Fibroblast of lung (primary cell): ENCODE results near the gene GPR119. TPM values are rescaled to one million over a fixed set of nuclear protein-coding genes. Genes with fewer than 3 reads are reported as not detected.

Source experiments
- DNase-seq, 2 donors: peaks; one replicate each; pipeline versions ENCODE4 v3.0.0 to v3.0.0-alpha.2; 2010; ENCODE audit warnings: low read depth in 2 of 2
- H2AFZ ChIP-seq: 2 replicates; pipeline ENCODE4 v1.5.1; 2012; ENCODE audit warnings: low read length, control low read depth, inconsistent platforms
- H3K27ac ChIP-seq: 2 replicates; pipeline ENCODE4 v1.5.1; 2011; ENCODE audit warnings: low read length, control low read depth; ENCODE audit not compliant: insufficient read depth
- H3K27me3 ChIP-seq: 2 replicates; pipeline ENCODE4 v1.5.1; 2011; ENCODE audit warnings: mild to moderate bottlenecking, low read length; ENCODE audit not compliant: control insufficient read depth, insufficient read depth
- H3K36me3 ChIP-seq: 2 replicates; pipeline ENCODE4 v1.5.1; 2011; ENCODE audit warnings: low read length; ENCODE audit not compliant: control insufficient read depth, insufficient read depth
- H3K4me1 ChIP-seq: 2 replicates; pipeline ENCODE4 v1.5.1; 2011; ENCODE audit warnings: low read length; ENCODE audit not compliant: control insufficient read depth, insufficient read depth; ENCODE audit errors: extremely low read depth
- H3K4me2 ChIP-seq: 2 replicates; pipeline ENCODE4 v1.5.1; 2011; ENCODE audit warnings: low read length, control low read depth; ENCODE audit not compliant: insufficient read depth; ENCODE audit errors: extremely low read depth
- H3K4me3 ChIP-seq, 4 experiments: fragments of 200-600 bp in 1 of 4; sonication (generic) in 1 of 4; replicated peaks in 1 of 4; 2 replicates each; pipeline ENCODE4 v1.5.1; 2011 to 2016; ENCODE audit warnings: low read length in 4 of 4, low read depth in 3 of 4, mild to moderate bottlenecking in 3 of 4, control low read depth in 2 of 4, inconsistent platforms in 1 of 4, mixed read lengths in 1 of 4; ENCODE audit not compliant: insufficient read depth in 1 of 4; ENCODE audit errors: control extremely low read depth in 1 of 4
- H3K79me2 ChIP-seq: 2 replicates; pipeline ENCODE4 v1.5.1; 2012; ENCODE audit warnings: mild to moderate bottlenecking, low read length, inconsistent platforms; ENCODE audit not compliant: control insufficient read depth, insufficient read depth
- H3K9ac ChIP-seq: 2 replicates; pipeline ENCODE4 v1.5.1; 2011; ENCODE audit warnings: mild to moderate bottlenecking, low read length, control low read depth; ENCODE audit not compliant: insufficient read depth
- H3K9me3 ChIP-seq: 2 replicates; pipeline ENCODE4 v1.5.1; 2012; ENCODE audit warnings: low read depth, low read length; ENCODE audit not compliant: control insufficient read depth, insufficient read depth
- H4K20me1 ChIP-seq: 2 replicates; pipeline ENCODE4 v1.5.1; 2011; ENCODE audit warnings: low read length; ENCODE audit not compliant: control insufficient read depth, insufficient read depth; ENCODE audit errors: extremely low read depth
- CTCF ChIP-seq, 2 donors: IDR thresholded peaks in 1 of 2; conservative IDR thresholded peaks in 1 of 2; 1 replicate in 1 of 2; 2 replicates in 1 of 2; pipeline ENCODE4 v1.5.1; 2011 to 2012; ENCODE audit warnings: low read length in 2 of 2, control low read depth in 1 of 2, inconsistent platforms in 1 of 2, low read depth in 1 of 2, mild to moderate bottlenecking in 1 of 2
- EZH2 ChIP-seq: IDR thresholded peaks from 2 replicates; pipeline ENCODE4 v1.5.1; 2012; ENCODE audit warnings: low read length, control low read depth, mild to moderate bottlenecking; ENCODE audit errors: missing control alignments
- polyA plus RNA-seq, 2 donors: library from polyadenylated mRNA; depleted of rRNA in 1 of 2; stranded (reverse) in 1 of 2; unstranded in 1 of 2; fragments of >200 nt; gene quantifications; 2 replicates each; pipeline ENCODE4 v1.2.1, GENCODE V29; 2011 to 2012; ENCODE audit warnings: missing spikeins in 1 of 2
- total RNA-seq: library from RNA; depleted of rRNA; stranded (reverse); fragments of >200 nt; gene quantifications from 2 replicates; pipeline ENCODE4 v1.2.1, GENCODE V29; 2014

Gene GPR119
- total and polyA plus RNA-seq, 2 donors (not counting 1 experiment from before 2014, with no cell fraction given), result not detected

DNA sequence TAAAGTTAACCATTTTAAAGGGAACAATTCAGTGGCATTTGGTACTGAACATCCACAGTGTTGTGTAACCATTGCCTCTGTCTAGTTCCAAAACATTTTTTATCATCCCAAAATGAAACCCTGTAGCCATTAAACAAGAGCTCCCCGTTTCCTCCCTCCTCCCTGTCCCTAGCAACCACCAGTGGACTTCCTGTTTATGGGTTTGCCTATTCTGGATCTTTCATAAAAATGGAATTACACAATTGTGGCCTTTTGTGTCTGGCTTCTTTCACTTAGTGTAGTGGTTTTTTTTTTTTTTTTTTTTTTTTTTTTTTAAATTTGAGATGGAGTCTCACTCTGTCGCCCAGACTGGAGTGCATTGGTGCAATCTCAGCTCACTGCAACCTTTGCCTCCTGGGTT, 27.9 kb upstream of the GPR119 start:
- H3K9me3 ChIP-seq, result no peaks in the 10 kb centered on the region
- no peaks in the 10 kb centered on the region for H3K4me1 ChIP-seq
- TF ChIP-seq CTCF (conservative IDR thresholded peaks at IDR 0.05 in 1 of 2, IDR thresholded peaks at IDR 0.05 in 1 of 2; ENCODE audit: low read depth in 1 of 2, low read length in 2 of 2) (no peak), EZH2 (no peak)

GRCh38 chrX:130402208-130402684, 16.8 kb upstream of the GPR119 start:
- Histone ChIP-seq H3K27me3 (no peaks in the 10 kb centered on the region), H3K36me3 (peaks cover 2% of the 10 kb centered on the region), H3K27ac (peak overlapping the region; percentile 50), H3K79me2 (peaks cover 8% of the 10 kb centered on the region), H4K20me1 (no peaks in the 10 kb centered on the region), H3K9ac (peak overlapping the region; percentile 26), H3K4me2 (peak overlapping the region; percentile 77), H3K9me3 (no peaks in the 10 kb centered on the region), H2AFZ (no peak overlapping the region), H3K4me3 (peak overlapping the region; percentile 47 to 91 (median 63)), H3K4me1 (no peaks in the 10 kb centered on the region)
- TF ChIP-seq CTCF (conservative IDR thresholded peaks at IDR 0.05 in 1 of 2, IDR thresholded peaks at IDR 0.05 in 1 of 2; ENCODE audit: low read depth in 1 of 2, low read length in 2 of 2) (no peak), EZH2 (no peak)
- DNase-seq, result no peak

More for the DNA sequence above, 27.9 kb upstream of the GPR119 start:
- H2AFZ ChIP-seq, result no peak overlapping the region
- H3K4me3 ChIP-seq, result no peak overlapping the region
- H3K36me3 ChIP-seq, result no peaks in the 10 kb centered on the region
- DNase-seq, result no peak
- H3K27ac ChIP-seq, result no peak overlapping the region
- no peaks in the 10 kb centered on the region for H3K79me2 ChIP-seq
- no peak overlapping the region for H3K9ac ChIP-seq
- no peak overlapping the region for H3K4me2 ChIP-seq
- H4K20me1 ChIP-seq, result no peaks in the 10 kb centered on the region
- H3K27me3 ChIP-seq, result no peaks in the 10 kb centered on the region

GRCh38 chrX:130401415-130402207, 16.1 kb upstream of the GPR119 start, which contains the start of gene RBMX2:
RBMX2 (plus strand) TSS chrX:130401987; CDS start chrX:130402033, 46 bp downstream.
- Histone ChIP-seq H3K4me2 (peak within 1 kb of the TSS; percentile 79), H3K79me2 (peaks cover 8% of the 10 kb centered on the region), H4K20me1 (no peaks in the 10 kb centered on the region), H3K27ac (peak within 1 kb of the TSS; percentile 50), H3K9ac (peak within 1 kb of the TSS; percentile 62), H3K4me3 (peak within 1 kb of the TSS; percentile 47 to 91 (median 63)), H2AFZ (peak within 1 kb of the TSS; percentile 81), H3K4me1 (no peaks in the 10 kb centered on the region), H3K36me3 (peaks cover 2% of the 10 kb centered on the region), H3K27me3 (no peaks in the 10 kb centered on the region), H3K9me3 (no peaks in the 10 kb centered on the region)
- DNase-seq, result peak; percentile 62 to 72
- TF ChIP-seq CTCF (conservative IDR thresholded peaks at IDR 0.05 in 1 of 2, IDR thresholded peaks at IDR 0.05 in 1 of 2; ENCODE audit: low read depth in 1 of 2, low read length in 2 of 2), result no peak
- TF ChIP-seq EZH2, result no peak
